GM12872 (cell line): ENCODE data around the gene DSCAM.

ENCODE experiments used
- TF ChIP-seq, protein P1 (sequence below): IDR thresholded peaks from 3 replicates; pipeline ENCODE4 v1.5.1; 2011; ENCODE audit warnings: low read depth, mild to moderate bottlenecking, low read length, moderate library complexity; ENCODE audit not compliant: insufficient read depth

Gene DSCAM

DNA sequence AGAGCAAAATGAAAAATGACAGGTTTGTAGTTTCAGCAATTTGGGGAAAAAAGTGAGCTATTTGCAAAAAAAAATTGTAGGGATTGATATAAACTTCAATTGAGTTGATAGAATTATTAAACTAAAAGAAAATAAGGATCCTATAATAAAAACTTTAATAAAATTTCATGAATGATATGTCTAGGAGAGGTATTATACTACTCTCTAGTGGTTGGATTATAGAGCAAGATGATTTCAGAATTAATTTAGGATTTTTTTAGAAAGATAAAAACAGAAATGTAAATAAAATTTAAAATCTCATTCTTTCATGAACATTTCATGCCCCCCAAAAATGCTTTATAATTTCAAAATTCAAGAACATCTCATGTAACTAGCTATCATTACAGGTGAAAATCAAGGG lies 430.4 kb downstream of the DSCAM start:
- TF ChIP-seq, protein P1, sequence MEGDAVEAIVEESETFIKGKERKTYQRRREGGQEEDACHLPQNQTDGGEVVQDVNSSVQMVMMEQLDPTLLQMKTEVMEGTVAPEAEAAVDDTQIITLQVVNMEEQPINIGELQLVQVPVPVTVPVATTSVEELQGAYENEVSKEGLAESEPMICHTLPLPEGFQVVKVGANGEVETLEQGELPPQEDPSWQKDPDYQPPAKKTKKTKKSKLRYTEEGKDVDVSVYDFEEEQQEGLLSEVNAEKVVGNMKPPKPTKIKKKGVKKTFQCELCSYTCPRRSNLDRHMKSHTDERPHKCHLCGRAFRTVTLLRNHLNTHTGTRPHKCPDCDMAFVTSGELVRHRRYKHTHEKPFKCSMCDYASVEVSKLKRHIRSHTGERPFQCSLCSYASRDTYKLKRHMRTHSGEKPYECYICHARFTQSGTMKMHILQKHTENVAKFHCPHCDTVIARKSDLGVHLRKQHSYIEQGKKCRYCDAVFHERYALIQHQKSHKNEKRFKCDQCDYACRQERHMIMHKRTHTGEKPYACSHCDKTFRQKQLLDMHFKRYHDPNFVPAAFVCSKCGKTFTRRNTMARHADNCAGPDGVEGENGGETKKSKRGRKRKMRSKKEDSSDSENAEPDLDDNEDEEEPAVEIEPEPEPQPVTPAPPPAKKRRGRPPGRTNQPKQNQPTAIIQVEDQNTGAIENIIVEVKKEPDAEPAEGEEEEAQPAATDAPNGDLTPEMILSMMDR: no peak

DNA sequence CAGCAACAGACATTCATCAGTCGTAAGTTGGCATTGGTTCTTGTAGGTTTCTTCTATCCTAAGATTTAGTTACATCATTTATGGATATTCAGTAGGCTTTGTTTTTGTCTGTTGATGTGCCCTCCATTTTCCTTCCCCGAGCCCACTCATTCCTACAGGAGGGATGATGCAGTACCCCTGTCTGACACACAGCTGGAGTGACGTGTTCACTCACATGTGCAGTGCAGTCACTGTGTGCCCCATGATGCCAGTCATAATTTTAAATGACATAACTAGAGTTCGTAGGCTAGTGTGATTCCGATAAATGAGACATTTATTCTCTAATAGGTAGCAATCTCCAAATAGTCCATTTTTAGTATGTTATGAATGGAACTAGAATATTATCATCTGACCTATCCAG lies 438.4 kb downstream of the DSCAM start:
- TF ChIP-seq, protein P1: no peak

DNA sequence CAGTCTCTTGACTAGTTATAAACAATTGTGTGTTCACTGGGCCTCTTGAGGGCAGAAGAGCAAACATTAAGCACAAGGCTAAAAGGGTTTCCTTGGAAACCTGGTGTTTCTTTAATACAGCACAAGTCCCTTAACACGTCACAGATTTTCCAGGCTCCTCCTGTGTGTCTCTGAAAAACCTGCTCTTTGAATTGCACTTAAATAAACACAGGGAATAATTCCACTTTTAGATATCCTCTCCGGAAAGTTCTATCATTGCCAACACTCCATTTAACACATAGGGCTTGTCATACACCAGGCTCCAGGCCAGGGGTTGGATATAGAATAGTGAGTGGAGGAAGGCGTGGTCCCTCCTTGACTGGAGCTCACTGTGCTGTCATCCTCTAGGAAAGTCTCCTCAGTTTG lies 442.6 kb downstream of the DSCAM start:
- TF ChIP-seq, protein P1: no peak

DNA sequence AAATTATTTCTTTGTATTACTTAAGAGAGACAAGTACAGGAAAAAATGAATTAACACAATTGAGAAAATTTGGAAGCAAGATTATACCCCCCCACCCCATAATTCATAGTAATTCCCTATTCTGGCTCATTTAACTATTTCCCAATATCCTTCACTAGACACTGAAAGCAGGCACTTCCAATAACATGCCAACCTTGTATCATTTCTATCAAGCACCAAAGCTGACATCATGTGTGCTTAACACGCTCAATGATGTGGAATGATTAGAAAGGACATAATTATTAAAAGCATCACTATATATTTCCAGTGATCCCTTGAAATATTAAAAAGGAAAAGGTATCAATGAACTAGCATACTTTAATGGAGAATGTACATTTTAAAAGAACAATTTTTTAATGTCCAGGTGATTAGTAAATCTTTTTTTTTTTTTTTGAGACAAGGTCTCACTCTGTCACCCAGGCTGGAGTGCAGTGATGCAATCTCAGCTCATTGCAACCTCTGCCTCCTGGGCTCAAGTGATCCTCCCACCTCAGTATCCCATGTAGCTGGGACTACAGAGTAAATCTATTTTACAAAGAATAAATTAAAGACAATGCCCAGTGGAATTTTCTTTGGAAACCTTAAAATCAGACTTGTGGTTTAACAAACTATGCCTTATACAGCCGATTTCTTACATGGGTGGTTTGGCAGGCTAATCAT lies 443.9 kb downstream of the DSCAM start:
- TF ChIP-seq, protein P1: no peak

DNA sequence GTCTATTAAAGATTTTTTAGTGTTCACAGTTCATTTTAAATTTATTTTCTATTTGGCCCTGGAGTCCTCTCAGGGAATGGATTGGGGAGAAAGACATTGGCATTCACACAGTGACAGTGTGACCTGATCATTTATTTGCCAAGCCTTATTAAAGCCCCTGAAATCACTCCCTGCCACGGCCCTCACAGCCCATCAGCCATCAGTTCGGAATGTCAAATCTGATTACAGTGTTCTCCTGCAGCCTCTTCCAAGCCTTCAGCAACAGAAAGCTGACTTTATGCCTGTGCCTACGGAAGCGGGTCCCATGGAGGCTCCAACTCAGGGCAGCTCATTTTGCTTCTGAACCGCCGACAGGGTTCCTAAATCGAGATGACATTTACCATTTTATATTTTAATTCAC lies 451.2 kb downstream of the DSCAM start:
- TF ChIP-seq, protein P1: no peak

DNA sequence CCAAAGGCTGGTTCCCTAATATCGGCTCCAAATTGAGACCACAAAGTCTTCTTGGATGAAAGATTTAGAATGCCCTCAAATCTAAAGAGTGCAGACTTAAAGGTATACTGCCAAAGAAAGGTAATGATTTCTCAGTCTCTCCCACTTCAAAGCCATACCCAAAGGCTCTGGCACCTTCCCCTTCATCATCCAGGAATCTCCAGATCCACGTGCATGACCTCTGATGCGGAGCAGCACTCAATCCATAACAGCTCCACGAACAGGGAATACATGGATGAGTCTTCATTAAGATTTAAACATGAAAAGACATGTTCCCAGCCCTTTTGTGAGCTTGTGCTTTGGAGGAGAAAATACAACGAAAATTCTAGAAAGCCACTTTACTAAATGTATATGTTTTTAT lies 453.9 kb downstream of the DSCAM start:
- TF ChIP-seq, protein P1: no peak

DNA sequence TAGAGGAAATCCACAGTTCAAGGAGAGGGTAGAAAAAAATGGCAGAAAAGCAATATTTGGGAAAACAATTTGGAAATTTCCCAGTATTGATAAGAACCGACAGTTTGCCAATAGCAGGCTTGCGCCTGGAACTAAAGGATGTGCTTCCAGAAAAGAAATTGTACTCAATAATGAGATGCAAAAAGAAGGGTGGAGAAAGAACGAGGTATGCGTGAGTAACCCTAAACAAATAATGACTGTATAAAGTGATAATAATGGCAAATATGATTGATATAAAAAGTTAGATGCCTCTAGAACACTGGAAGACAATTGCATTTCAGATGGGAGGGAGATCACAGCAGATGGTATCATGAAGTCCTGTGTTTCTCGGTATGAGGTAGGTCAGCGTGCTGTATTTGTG lies 458.9 kb downstream of the DSCAM start:
- TF ChIP-seq, protein P1: no peak
